Endothelial cell of umbilical vein (primary cell): ENCODE data around the gene IP6K1.

Experiments
- GATA2 ChIP-seq: IDR thresholded peaks from 2 replicates; pipeline ENCODE4 v1.7.0; 2011; ENCODE audit warnings: low read depth, mild to moderate bottlenecking, moderate library complexity, mixed read lengths, low read length; ENCODE audit not compliant: insufficient read length, insufficient read depth
- POLR2A ChIP-seq: IDR thresholded peaks from 2 replicates; pipeline ENCODE4 v1.6.1; 2012; ENCODE audit warnings: low read depth, mild to moderate bottlenecking, control low read depth, low read length
- POLR2AphosphoS5 ChIP-seq: IDR thresholded peaks from 2 replicates; pipeline ENCODE4 v1.6.1; 2012; ENCODE audit warnings: low read depth, mild to moderate bottlenecking, control low read depth, low read length, moderate library complexity; ENCODE audit not compliant: insufficient read depth

DNA sequence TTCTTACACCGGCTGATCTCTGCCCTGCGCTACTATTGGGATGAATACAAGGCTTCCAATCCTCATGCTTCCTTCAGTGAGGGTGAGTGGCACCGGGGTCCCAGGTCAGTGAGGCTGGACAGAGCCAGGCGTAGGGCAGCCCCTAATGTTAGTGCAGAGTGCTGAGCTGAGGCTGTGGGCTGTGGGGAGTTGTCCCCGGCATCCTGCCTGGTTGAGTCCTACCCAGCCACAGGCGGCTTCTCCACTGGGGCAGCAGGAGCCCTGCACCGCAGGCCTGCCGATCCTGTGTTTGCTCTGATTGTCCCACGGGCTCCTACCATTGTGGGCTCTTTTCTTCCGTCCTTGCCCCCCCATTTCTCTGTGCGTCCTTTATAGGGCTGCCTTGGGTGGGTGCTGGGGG lies 83.7 kb downstream of the IP6K1 start:
- no peak for TF ChIP-seq POLR2A
- no peak for TF ChIP-seq POLR2AphosphoS5
- TF ChIP-seq GATA2 = no peak
